HCT116 (cell line): ENCODE results near the gene USP48. TPM values are rescaled to one million over a fixed set of nuclear protein-coding genes. Genes with fewer than 3 reads are reported as not detected.

Experiments
- ATAC-seq: fragments of 200-7000 bp; cut with Tn5 transposase; 2 replicates; pipeline ENCODE4 v1.9.1; 2020; ENCODE audit warnings: mild to moderate bottlenecking, moderate library complexity
- BruUV-seq: library from RNA; stranded (reverse); fragments of 400-500 nt; replicated peaks from 2 replicates; lab custom pipeline; 2021; lab: Mats Ljungman, UMichigan
- CTCF ChIA-PET: fragments of 300-600 bp; sonication (Branson Sonifier 250); formaldehyde crosslinking; loops from one replicate; lab custom pipeline; 2021; ENCODE audit warnings: antibody characterized with exemption; lab: Charles Lee
- POLR2A ChIA-PET: fragments of 300-600, 350-600 bp; sonication (Branson Sonifier 250); formaldehyde crosslinking; loops from one replicate; lab custom pipeline; 2021; ENCODE audit warnings: antibody characterized with exemption; lab: Charles Lee
- RAD21 ChIA-PET, 2 experiments: fragments of 300-600 bp; sonication (Branson Sonifier 250); formaldehyde crosslinking; loops; one replicate each; lab custom pipeline; 2023; ENCODE audit warnings: low total read pairs in 2 of 2; ENCODE audit not compliant: uncharacterized antibody in 2 of 2, unreplicated experiment in 2 of 2, low non-redundant PET in 1 of 2; lab: Charles Lee
- DNase-seq: peaks from one replicate; pipeline ENCODE4 v3.0.0-alpha.2; 2010; ENCODE audit warnings: low read depth, low spot score
- H2AFZ ChIP-seq: fragments of 200-600 bp; shearing (Covaris generic), sonication (generic); 2 replicates; pipeline ENCODE4 v1.6.1; 2017; ENCODE audit warnings: low read depth, mixed run types, mixed read lengths, antibody characterized with exemption, low read length; ENCODE audit not compliant: poor library complexity, severe bottlenecking
- H3K27ac ChIP-seq: 2 replicates; pipeline ENCODE4 v1.5.1; 2012; ENCODE audit warnings: low read depth, low read length
- H3K27me3 ChIP-seq: fragments of 200-600 bp; sonication (generic); 2 replicates; pipeline ENCODE4 v1.6.1; 2016; ENCODE audit warnings: mixed run types, low read length, mixed read lengths; ENCODE audit not compliant: insufficient read depth
- H3K36me3 ChIP-seq, 2 experiments: fragments of 200-500 bp in 1 of 2; fragments of 200-600 bp in 1 of 2; sonication (Bioruptor generic) in 1 of 2; sonication (generic) in 1 of 2; 2 replicates each; pipeline versions ENCODE4 v1.5.1 to v1.6.1; 2014 to 2016; ENCODE audit warnings: low read length in 2 of 2, inconsistent platforms in 1 of 2, mixed read lengths in 1 of 2, mixed run types in 1 of 2; ENCODE audit not compliant: insufficient read depth in 2 of 2, control insufficient read depth in 1 of 2
- H3K4me1 ChIP-seq, 2 experiments: fragments of 200-600 bp in 1 of 2; sonication (generic) in 1 of 2; 2 replicates each; pipeline versions ENCODE4 v1.5.1 to v1.6.1; 2012 to 2017; ENCODE audit warnings: low read length in 2 of 2, inconsistent platforms in 1 of 2, mild to moderate bottlenecking in 1 of 2, mixed read lengths in 1 of 2, mixed run types in 1 of 2, moderate library complexity in 1 of 2; ENCODE audit not compliant: insufficient read depth in 2 of 2, control insufficient read depth in 1 of 2
- H3K4me2 ChIP-seq: fragments of 200-600 bp; sonication (generic); 2 replicates; pipeline ENCODE4 v1.6.1; 2017; ENCODE audit warnings: mixed run types, low read length, mixed read lengths
- H3K4me3 ChIP-seq, 2 experiments: fragments of 200-600 bp in 1 of 2; sonication (generic) in 1 of 2; replicated peaks in 1 of 2; 2 replicates each; pipeline ENCODE4 v1.5.1; 2011 to 2016; ENCODE audit warnings: low read length in 2 of 2, control low read depth in 1 of 2, low read depth in 1 of 2, mild to moderate bottlenecking in 1 of 2, mixed read lengths in 1 of 2, mixed run types in 1 of 2
- H3K79me2 ChIP-seq: fragments of 200-600 bp; sonication (generic); 2 replicates; pipeline ENCODE4 v1.6.1; 2017; ENCODE audit warnings: mild to moderate bottlenecking, mixed run types, low read length, moderate library complexity, mixed read lengths; ENCODE audit not compliant: insufficient read depth
- H3K9ac ChIP-seq: fragments of 200-600 bp; sonication (generic); 2 replicates; pipeline ENCODE4 v1.6.1; 2016; ENCODE audit warnings: low read length, mixed read lengths
- H3K9me2 ChIP-seq: fragments of 200-600 bp; sonication (generic), shearing (Covaris generic); 2 replicates; pipeline ENCODE4 v1.6.1; 2017; ENCODE audit warnings: mixed run types, mild to moderate bottlenecking, moderate library complexity; ENCODE audit not compliant: insufficient read depth
- H3K9me3 ChIP-seq, 2 experiments: fragments of 200-500 bp in 1 of 2; fragments of 200-600 bp in 1 of 2; sonication (Bioruptor generic) in 1 of 2; sonication (generic) in 1 of 2; 2 replicates each; pipeline ENCODE4 v1.6.1; 2014 to 2017; ENCODE audit warnings: low read length in 2 of 2, mixed read lengths in 2 of 2, inconsistent platforms in 1 of 2, low read depth in 1 of 2, mild to moderate bottlenecking in 1 of 2, mixed run types in 1 of 2, moderate library complexity in 1 of 2; ENCODE audit not compliant: control insufficient read depth in 1 of 2, insufficient read depth in 1 of 2
- H4K20me1 ChIP-seq: fragments of 200-600 bp; sonication (generic), shearing (Covaris generic); 2 replicates; pipeline ENCODE4 v1.6.1; 2017; ENCODE audit warnings: mixed run types, mild to moderate bottlenecking, moderate library complexity; ENCODE audit not compliant: insufficient read depth
- CBX3 ChIP-seq: IDR thresholded peaks from 2 replicates; pipeline ENCODE4 v1.6.1; 2012; ENCODE audit warnings: low read depth
- CEBPB ChIP-seq: IDR thresholded peaks from 2 replicates; pipeline ENCODE4 v1.6.1; 2012; ENCODE audit warnings: low read depth
- CTCF ChIP-seq, 3 experiments: fragments of 200-600 bp in 1 of 3; sonication (generic) in 1 of 3; IDR thresholded peaks in 2 of 3; conservative IDR thresholded peaks in 1 of 3; 2 replicates each; pipeline ENCODE4 v1.5.1; 2012 to 2017; ENCODE audit warnings: low read depth in 2 of 3, low read length in 2 of 3, antibody characterized with exemption in 1 of 3, borderline replicate concordance in 1 of 3, control low read depth in 1 of 3, mild to moderate bottlenecking in 1 of 3, mixed read lengths in 1 of 3, mixed run types in 1 of 3, moderate library complexity in 1 of 3; ENCODE audit not compliant: insufficient read depth in 1 of 3
- EGR1 ChIP-seq: IDR thresholded peaks from 2 replicates; pipeline ENCODE4 v1.6.1; 2012; ENCODE audit warnings: low read depth
- JUND ChIP-seq: IDR thresholded peaks from 2 replicates; pipeline ENCODE4 v1.6.1; 2012
- REST ChIP-seq: IDR thresholded peaks from 2 replicates; pipeline ENCODE4 v1.6.1; 2012; ENCODE audit warnings: low read depth
- SRF ChIP-seq: IDR thresholded peaks from 2 replicates; pipeline ENCODE4 v1.6.1; 2012; ENCODE audit warnings: low read depth
- intact Hi-C: fragments of 100-400 bp; cut with micrococcal nuclease; formaldehyde crosslinking; loops from 2 replicates; pipeline ENCODE4 v1.10.0; 2022
- total RNA-seq: library from RNA; stranded (reverse); gene quantifications from one replicate; pipeline ENCODE4 v1.2.1, GENCODE V29; 2021; ENCODE audit not compliant: unreplicated experiment

USP48 gene
- total RNA-seq, 1 experiment from 2014 or later: 54.8 TPM

- no peak overlapping the region for H2AFZ ChIP-seq
- H3K4me2 ChIP-seq: no peak overlapping the region
- intact Hi-C loops: no loop called here
- no peaks in the 10 kb centered on the region for H3K4me1 ChIP-seq
- TF ChIP-seq CTCF (IDR thresholded peaks at IDR 0.05 in 2 of 3, conservative IDR thresholded peaks at IDR 0.05 in 1 of 3; ENCODE audit: borderline replicate concordance in 1 of 3, insufficient read depth in 1 of 3, low read depth in 2 of 3, low read length in 2 of 3) (no peak), SRF (no peak), CBX3 (no peak), EGR1 (no peak), CEBPB (no peak), JUND (no peak), REST (no peak)
- TF ChIP-seq, all 23 proteins: peak for 0
- ChIA-PET CTCF (no interaction called here), POLR2A (no interaction called here), RAD21 (no interaction called here)
- no peaks in the 10 kb centered on the region for H4K20me1 ChIP-seq
- H3K27ac ChIP-seq: no peak overlapping the region
- no peak for DNase-seq
- no peak for ATAC-seq
- no peak overlapping the region for H3K9ac ChIP-seq
- no TSS peak for BruUV-seq
- H3K27me3 ChIP-seq: no peaks in the 10 kb centered on the region
- no peak overlapping the region for H3K4me3 ChIP-seq
- no peaks in the 10 kb centered on the region for H3K79me2 ChIP-seq
- H3K36me3 ChIP-seq: peaks cover 6 to 22% of the 10 kb centered on the region in 2 experiments; a peak in 2 of 4 replicates
- H3K9me3 ChIP-seq: no peaks in the 10 kb centered on the region
- no peaks in the 10 kb centered on the region for H3K9me2 ChIP-seq
Measured at GRCh38 chr1:21691739-21692138, 91.2 kb downstream of the USP48 start.
